ENCODE measurements around the gene BGLAP. TPM values are rescaled to one million over a fixed set of nuclear protein-coding genes. Genes with fewer than 3 reads are reported as not detected.
A peak's percentile ranks its signal among the peaks of the same experiment; 100 is the strongest.

The BGLAP gene
- total and polyA plus RNA-seq, 2 of the 13 experiments (the other 11 are each of a cell fraction or from before 2014, with no cell fraction given): 0.62 to 1.6 TPM

GRCh38 chr1:156291226-156292061 lies 49.5 kb downstream of the BGLAP start (continued):
- TF ChIP-seq POLR2A (IDR thresholded peaks at IDR 0.05; ENCODE audit: insufficient read depth in 1 of 2, low read depth in 2 of 2, low read length in 2 of 2) (peak; percentile 85 to 89), ZNF629 (CRISPR knock-in tag; conservative IDR thresholded peaks at IDR 0.05) (0 out of 2 replicates have a peak, but pooled peaks have one; percentile 11), YEATS4 (CRISPR knock-in tag; IDR thresholded peaks at IDR 0.05; ENCODE audit: borderline replicate concordance) (peak; percentile 81; the same call in 1 of the 2 replicates), TAF1 (CRISPR knock-in tag; IDR thresholded peaks at IDR 0.05) (peak; percentile 65), ZNF790 (CRISPR knock-in tag; IDR thresholded peaks at IDR 0.05; ENCODE audit: borderline replicate concordance) (no peak), SP1 (IDR thresholded peaks at IDR 0.05) (no peak), SP1 (CRISPR knock-in tag; IDR thresholded peaks at IDR 0.05) (no peak), ZNF3 (CRISPR knock-in tag; IDR thresholded peaks at IDR 0.05) (no peak), NR2C2 (CRISPR knock-in tag; IDR thresholded peaks at IDR 0.05; ENCODE audit: borderline replicate concordance) (peak; percentile 62), THAP11 (CRISPR knock-in tag; IDR thresholded peaks at IDR 0.05) (peak; percentile 81), SYNCRIP (IDR thresholded peaks at IDR 0.05; ENCODE audit: insufficient read depth, low read depth, low read length) (no peak), ATF6 (CRISPR knock-in tag; conservative IDR thresholded peaks at IDR 0.05) (no peak; the same call in 1 of the 2 replicates), STAT5B (CRISPR knock-in tag; IDR thresholded peaks at IDR 0.05) (no peak), ZNF343 (CRISPR knock-in tag; IDR thresholded peaks at IDR 0.05) (no peak), FOXA1 (IDR thresholded peaks at IDR 0.05) (no peak), FOXA1 (CRISPR knock-in tag; IDR thresholded peaks at IDR 0.05) (no peak), ZFP36L2 (CRISPR knock-in tag; IDR thresholded peaks at IDR 0.05) (no peak), TGIF2 (CRISPR knock-in tag; IDR thresholded peaks at IDR 0.05) (peak; percentile 68; the same call in 1 of the 2 replicates), ZNF276 (CRISPR knock-in tag; IDR thresholded peaks at IDR 0.05; ENCODE audit: low read depth) (0 out of 2 replicates have a peak, but pooled peaks have one; percentile 29), ZNF513 (CRISPR knock-in tag; conservative IDR thresholded peaks at IDR 0.05) (no peak), ZFP41 (CRISPR knock-in tag; IDR thresholded peaks at IDR 0.05; ENCODE audit: borderline replicate concordance) (no peak), GPBP1L1 (CRISPR knock-in tag; IDR thresholded peaks at IDR 0.05) (no peak), CSRNP1 (CRISPR knock-in tag; IDR thresholded peaks at IDR 0.05) (peak; percentile 63; the same call in 1 of the 2 replicates)

Measured in HepG2 (cell line).